WTC11 (cell line): ENCODE results near the gene RPGR.

Experiments
- EMX1 ChIP-seq: fragments of 250-450 bp; sonication (Bioruptor Pico); IDR thresholded peaks from 2 replicates; pipeline ENCODE4 v1.8.0; 2021; ENCODE audit warnings: mild to moderate bottlenecking
- KAT7 ChIP-seq: sonication (generic); formaldehyde crosslinking; IDR thresholded peaks from 2 replicates; pipeline ENCODE4 v1.8.1; 2023; ENCODE audit warnings: missing genetic modification reagents, mild to moderate bottlenecking, borderline replicate concordance
- NR3C1 ChIP-seq: sonication (generic); formaldehyde crosslinking; conservative IDR thresholded peaks from 2 replicates; pipeline ENCODE4 v1.8.1; 2023; ENCODE audit warnings: low read depth, mild to moderate bottlenecking, missing genetic modification reagents
- TEAD4 ChIP-seq: sonication (generic); formaldehyde crosslinking; IDR thresholded peaks from 2 replicates; pipeline ENCODE4 v1.8.0; 2022; ENCODE audit warnings: mild to moderate bottlenecking, missing genetic modification reagents
- TP53 ChIP-seq: sonication (generic); formaldehyde crosslinking; IDR thresholded peaks from 2 replicates; pipeline ENCODE4 v1.8.1; 2023; ENCODE audit warnings: mild to moderate bottlenecking, missing genetic modification reagents
- TF ChIP-seq, protein P1 (sequence below): fragments of 250-450 bp; sonication (Bioruptor Pico); IDR thresholded peaks from 2 replicates; pipeline ENCODE4 v2.1.2; 2022; ENCODE audit warnings: mild to moderate bottlenecking, moderate library complexity
- TF ChIP-seq, protein P2 (sequence below): sonication (generic); formaldehyde crosslinking; IDR thresholded peaks from 2 replicates; pipeline ENCODE4 v1.8.1; 2022; ENCODE audit warnings: mild to moderate bottlenecking, moderate library complexity, missing genetic modification reagents
- TF ChIP-seq, protein P3 (sequence below): fragments of 200-600 bp; IDR thresholded peaks from 2 replicates; pipeline ENCODE4 v1.8.0; 2022; ENCODE audit warnings: antibody characterized with exemption
- TF ChIP-seq, protein P4 (sequence below): sonication (generic); formaldehyde crosslinking; IDR thresholded peaks from 2 replicates; pipeline ENCODE4 v1.8.1; 2023; ENCODE audit warnings: mild to moderate bottlenecking, moderate library complexity, missing genetic modification reagents
- TF ChIP-seq, protein P5 (sequence below): sonication (generic); formaldehyde crosslinking; IDR thresholded peaks from 2 replicates; pipeline ENCODE4 v1.8.1; 2023; ENCODE audit warnings: mild to moderate bottlenecking, missing genetic modification reagents
- TF ChIP-seq, protein P6 (sequence below): sonication (generic); formaldehyde crosslinking; IDR thresholded peaks from 2 replicates; pipeline ENCODE4 v1.8.0; 2022; ENCODE audit warnings: mild to moderate bottlenecking, missing genetic modification reagents

DNA sequence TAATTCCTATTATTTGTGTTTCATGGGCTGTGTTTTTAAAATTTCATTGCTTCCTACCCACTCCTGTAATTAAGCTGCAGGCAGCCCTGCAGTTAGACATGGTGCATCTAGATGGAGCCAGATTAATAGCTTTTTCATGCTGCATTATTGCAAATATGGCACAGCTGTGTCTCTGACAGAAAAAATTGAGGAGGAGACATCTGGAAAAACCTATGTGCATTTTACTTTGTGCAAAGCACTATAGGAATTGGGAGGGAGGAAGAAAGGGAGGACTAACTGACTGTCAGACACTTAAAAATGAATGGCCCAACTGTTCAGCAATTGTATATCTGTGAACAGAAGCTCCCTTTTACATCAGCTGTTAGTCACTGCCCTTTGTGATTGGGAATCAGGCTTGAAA lies 8.1 kb upstream of the RPGR start:
- TF ChIP-seq, protein P1, sequence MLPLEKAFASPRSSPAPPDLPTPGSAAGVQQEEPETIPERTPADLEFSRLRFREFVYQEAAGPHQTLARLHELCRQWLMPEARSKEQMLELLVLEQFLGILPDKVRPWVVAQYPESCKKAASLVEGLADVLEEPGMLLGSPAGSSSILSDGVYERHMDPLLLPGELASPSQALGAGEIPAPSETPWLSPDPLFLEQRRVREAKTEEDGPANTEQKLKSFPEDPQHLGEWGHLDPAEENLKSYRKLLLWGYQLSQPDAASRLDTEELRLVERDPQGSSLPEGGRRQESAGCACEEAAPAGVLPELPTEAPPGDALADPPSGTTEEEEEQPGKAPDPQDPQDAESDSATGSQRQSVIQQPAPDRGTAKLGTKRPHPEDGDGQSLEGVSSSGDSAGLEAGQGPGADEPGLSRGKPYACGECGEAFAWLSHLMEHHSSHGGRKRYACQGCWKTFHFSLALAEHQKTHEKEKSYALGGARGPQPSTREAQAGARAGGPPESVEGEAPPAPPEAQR = no peak
- TF ChIP-seq, protein P2, sequence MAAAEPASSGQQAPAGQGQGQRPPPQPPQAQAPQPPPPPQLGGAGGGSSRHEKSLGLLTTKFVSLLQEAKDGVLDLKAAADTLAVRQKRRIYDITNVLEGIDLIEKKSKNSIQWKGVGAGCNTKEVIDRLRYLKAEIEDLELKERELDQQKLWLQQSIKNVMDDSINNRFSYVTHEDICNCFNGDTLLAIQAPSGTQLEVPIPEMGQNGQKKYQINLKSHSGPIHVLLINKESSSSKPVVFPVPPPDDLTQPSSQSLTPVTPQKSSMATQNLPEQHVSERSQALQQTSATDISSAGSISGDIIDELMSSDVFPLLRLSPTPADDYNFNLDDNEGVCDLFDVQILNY (CRISPR knock-in tag) = no peak
- TF ChIP-seq, protein P3, sequence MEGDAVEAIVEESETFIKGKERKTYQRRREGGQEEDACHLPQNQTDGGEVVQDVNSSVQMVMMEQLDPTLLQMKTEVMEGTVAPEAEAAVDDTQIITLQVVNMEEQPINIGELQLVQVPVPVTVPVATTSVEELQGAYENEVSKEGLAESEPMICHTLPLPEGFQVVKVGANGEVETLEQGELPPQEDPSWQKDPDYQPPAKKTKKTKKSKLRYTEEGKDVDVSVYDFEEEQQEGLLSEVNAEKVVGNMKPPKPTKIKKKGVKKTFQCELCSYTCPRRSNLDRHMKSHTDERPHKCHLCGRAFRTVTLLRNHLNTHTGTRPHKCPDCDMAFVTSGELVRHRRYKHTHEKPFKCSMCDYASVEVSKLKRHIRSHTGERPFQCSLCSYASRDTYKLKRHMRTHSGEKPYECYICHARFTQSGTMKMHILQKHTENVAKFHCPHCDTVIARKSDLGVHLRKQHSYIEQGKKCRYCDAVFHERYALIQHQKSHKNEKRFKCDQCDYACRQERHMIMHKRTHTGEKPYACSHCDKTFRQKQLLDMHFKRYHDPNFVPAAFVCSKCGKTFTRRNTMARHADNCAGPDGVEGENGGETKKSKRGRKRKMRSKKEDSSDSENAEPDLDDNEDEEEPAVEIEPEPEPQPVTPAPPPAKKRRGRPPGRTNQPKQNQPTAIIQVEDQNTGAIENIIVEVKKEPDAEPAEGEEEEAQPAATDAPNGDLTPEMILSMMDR = no peak
- TF ChIP-seq TEAD4 (CRISPR knock-in tag) = no peak
- TF ChIP-seq EMX1 (CRISPR knock-in tag) = no peak
- TF ChIP-seq, protein P4, sequence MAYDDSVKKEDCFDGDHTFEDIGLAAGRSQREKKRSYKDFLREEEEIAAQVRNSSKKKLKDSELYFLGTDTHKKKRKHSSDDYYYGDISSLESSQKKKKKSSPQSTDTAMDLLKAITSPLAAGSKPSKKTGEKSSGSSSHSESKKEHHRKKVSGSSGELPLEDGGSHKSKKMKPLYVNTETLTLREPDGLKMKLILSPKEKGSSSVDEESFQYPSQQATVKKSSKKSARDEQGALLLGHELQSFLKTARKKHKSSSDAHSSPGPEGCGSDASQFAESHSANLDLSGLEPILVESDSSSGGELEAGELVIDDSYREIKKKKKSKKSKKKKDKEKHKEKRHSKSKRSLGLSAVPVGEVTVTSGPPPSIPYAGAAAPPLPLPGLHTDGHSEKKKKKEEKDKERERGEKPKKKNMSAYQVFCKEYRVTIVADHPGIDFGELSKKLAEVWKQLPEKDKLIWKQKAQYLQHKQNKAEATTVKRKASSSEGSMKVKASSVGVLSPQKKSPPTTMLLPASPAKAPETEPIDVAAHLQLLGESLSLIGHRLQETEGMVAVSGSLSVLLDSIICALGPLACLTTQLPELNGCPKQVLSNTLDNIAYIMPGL (CRISPR knock-in tag) = no peak
- no peak for TF ChIP-seq NR3C1 (CRISPR knock-in tag)
- no peak for TF ChIP-seq TP53 (CRISPR knock-in tag)
- TF ChIP-seq KAT7 (CRISPR knock-in tag) = no peak
- TF ChIP-seq, protein P5, sequence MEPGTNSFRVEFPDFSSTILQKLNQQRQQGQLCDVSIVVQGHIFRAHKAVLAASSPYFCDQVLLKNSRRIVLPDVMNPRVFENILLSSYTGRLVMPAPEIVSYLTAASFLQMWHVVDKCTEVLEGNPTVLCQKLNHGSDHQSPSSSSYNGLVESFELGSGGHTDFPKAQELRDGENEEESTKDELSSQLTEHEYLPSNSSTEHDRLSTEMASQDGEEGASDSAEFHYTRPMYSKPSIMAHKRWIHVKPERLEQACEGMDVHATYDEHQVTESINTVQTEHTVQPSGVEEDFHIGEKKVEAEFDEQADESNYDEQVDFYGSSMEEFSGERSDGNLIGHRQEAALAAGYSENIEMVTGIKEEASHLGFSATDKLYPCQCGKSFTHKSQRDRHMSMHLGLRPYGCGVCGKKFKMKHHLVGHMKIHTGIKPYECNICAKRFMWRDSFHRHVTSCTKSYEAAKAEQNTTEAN (CRISPR knock-in tag) = no peak
- TF ChIP-seq, protein P6, sequence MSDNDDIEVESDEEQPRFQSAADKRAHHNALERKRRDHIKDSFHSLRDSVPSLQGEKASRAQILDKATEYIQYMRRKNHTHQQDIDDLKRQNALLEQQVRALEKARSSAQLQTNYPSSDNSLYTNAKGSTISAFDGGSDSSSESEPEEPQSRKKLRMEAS (CRISPR knock-in tag) = no peak
